HEK293 (cell line): ENCODE results near the gene GJB4.

Experiments
- CTCF ChIA-PET: fragments of 350-600 bp; formaldehyde crosslinking; extraction: SDS; loops from one replicate; lab custom pipeline; 2021; ENCODE audit warnings: antibody characterized with exemption; lab: Yijun Ruan, JAX
- POLR2A ChIA-PET: fragments of 300-600 bp; formaldehyde crosslinking; extraction: SDS; loops from one replicate; lab custom pipeline; 2020; ENCODE audit warnings: antibody characterized with exemption, inconsistent platforms; lab: Yijun Ruan, JAX
- H3K27ac ChIP-seq: fragments of 200-500 bp; sonication (Bioruptor generic); 2 replicates; pipeline ENCODE4 v1.5.1; 2014; ENCODE audit warnings: low read depth, low read length, control low read depth, inconsistent platforms; ENCODE audit errors: extremely low read depth
- H3K36me3 ChIP-seq, 2 experiments: fragments of 200-500 bp in 1 of 2; sonication (Bioruptor generic) in 1 of 2; 1 replicate in 1 of 2; 2 replicates in 1 of 2; pipeline ENCODE4 v1.5.1; 2014 to 2017; ENCODE audit warnings: inconsistent platforms in 2 of 2, low read length in 2 of 2; ENCODE audit not compliant: control insufficient read depth in 2 of 2, insufficient read depth in 1 of 2
- H3K4me1 ChIP-seq: fragments of 200-500 bp; sonication (Bioruptor generic); 2 replicates; pipeline ENCODE4 v1.5.1; 2014; ENCODE audit warnings: mild to moderate bottlenecking, low read length, inconsistent platforms; ENCODE audit not compliant: control insufficient read depth, insufficient read depth
- H3K4me3 ChIP-seq: 2 replicates; pipeline ENCODE4 v1.5.1; 2011; ENCODE audit warnings: low read depth, mild to moderate bottlenecking, control low read depth, low read length, moderate library complexity
- H3K9me3 ChIP-seq: fragments of 200-500 bp; sonication (Bioruptor generic); 2 replicates; pipeline ENCODE4 v1.5.1; 2014; ENCODE audit warnings: low read depth, low read length, inconsistent platforms; ENCODE audit not compliant: control insufficient read depth, insufficient read depth
- BCL11B ChIP-seq: fragments of 450-650 bp; formaldehyde crosslinking; IDR thresholded peaks from 2 replicates; pipeline ENCODE4 v1.5.1; 2016; ENCODE audit warnings: low read depth, missing biosample characterization, missing genetic modification characterization
- GLIS2 ChIP-seq: fragments of 450-650 bp; formaldehyde crosslinking; IDR thresholded peaks from 2 replicates; pipeline ENCODE4 v1.5.1; 2016; ENCODE audit warnings: missing biosample characterization, missing genetic modification characterization
- HOXC10 ChIP-seq: sonication (generic); formaldehyde crosslinking; IDR thresholded peaks from 2 replicates; pipeline ENCODE4 v1.8.1; 2023; ENCODE audit warnings: mild to moderate bottlenecking, missing genetic modification reagents
- PRDM1 ChIP-seq: fragments of 450-650 bp; formaldehyde crosslinking; IDR thresholded peaks from 2 replicates; pipeline ENCODE4; 2016; ENCODE audit warnings: missing biosample characterization, missing genetic modification characterization
- SCRT2 ChIP-seq: fragments of 450-650 bp; formaldehyde crosslinking; IDR thresholded peaks from 2 replicates; pipeline ENCODE4 v1.5.1; 2016; ENCODE audit warnings: missing biosample characterization, missing genetic modification characterization
- WT1 ChIP-seq: fragments of 450-650 bp; formaldehyde crosslinking; IDR thresholded peaks from 2 replicates; pipeline ENCODE4 v1.5.1; 2016; ENCODE audit warnings: missing biosample characterization, missing genetic modification characterization
- YY2 ChIP-seq: fragments of 450-650 bp; formaldehyde crosslinking; IDR thresholded peaks from 2 replicates; pipeline ENCODE4 v1.5.1; 2016; ENCODE audit warnings: missing biosample characterization, missing genetic modification characterization
- ZBTB1 ChIP-seq: fragments of 450-650 bp; formaldehyde crosslinking; IDR thresholded peaks from 2 replicates; pipeline ENCODE4 v1.5.1; 2016; ENCODE audit warnings: missing biosample characterization, missing genetic modification characterization
- ZBTB17 ChIP-seq: fragments of 450-650 bp; formaldehyde crosslinking; IDR thresholded peaks from 2 replicates; pipeline ENCODE4 v1.5.1; 2016; ENCODE audit warnings: missing biosample characterization, missing genetic modification characterization
- ZBTB21 ChIP-seq: fragments of 450-650 bp; formaldehyde crosslinking; IDR thresholded peaks from 2 replicates; pipeline ENCODE4 v1.5.1; 2017; ENCODE audit warnings: missing biosample characterization, missing genetic modification characterization
- ZBTB7A ChIP-seq: fragments of 450-650 bp; formaldehyde crosslinking; IDR thresholded peaks from 2 replicates; pipeline ENCODE4 v1.5.1; 2016; ENCODE audit warnings: low read depth, missing biosample characterization, missing genetic modification characterization
- ZFHX2 ChIP-seq: fragments of 450-650 bp; formaldehyde crosslinking; conservative IDR thresholded peaks from 2 replicates; pipeline ENCODE4 v1.5.1; 2016; ENCODE audit warnings: missing biosample characterization, missing genetic modification characterization
- ZNF138 ChIP-seq: fragments of 450-650 bp; formaldehyde crosslinking; IDR thresholded peaks from 2 replicates; pipeline ENCODE4 v1.5.1; 2016; ENCODE audit warnings: missing biosample characterization, missing genetic modification characterization, borderline replicate concordance
- ZNF148 ChIP-seq: fragments of 450-650 bp; formaldehyde crosslinking; IDR thresholded peaks from 2 replicates; pipeline ENCODE4 v1.5.0; 2017; ENCODE audit warnings: missing biosample characterization, missing genetic modification characterization, borderline replicate concordance
- ZNF221 ChIP-seq: fragments of 450-650 bp; formaldehyde crosslinking; IDR thresholded peaks from 2 replicates; pipeline ENCODE4 v1.5.1; 2017; ENCODE audit warnings: missing biosample characterization, missing genetic modification characterization, borderline replicate concordance
- ZNF23 ChIP-seq: fragments of 450-650 bp; formaldehyde crosslinking; IDR thresholded peaks from 2 replicates; pipeline ENCODE4 v1.5.1; 2016; ENCODE audit warnings: missing biosample characterization, missing genetic modification characterization, borderline replicate concordance
- ZNF26 ChIP-seq: fragments of 450-650 bp; formaldehyde crosslinking; IDR thresholded peaks from 2 replicates; pipeline ENCODE4 v1.5.1; 2016; ENCODE audit warnings: missing biosample characterization, missing genetic modification characterization
- ZNF362 ChIP-seq: fragments of 450-650 bp; formaldehyde crosslinking; IDR thresholded peaks from 2 replicates; pipeline ENCODE4 v1.5.1; 2016; ENCODE audit warnings: missing biosample characterization, missing genetic modification characterization
- ZNF394 ChIP-seq: fragments of 450-650 bp; formaldehyde crosslinking; IDR thresholded peaks from 2 replicates; pipeline ENCODE4 v1.5.1; 2016; ENCODE audit warnings: missing biosample characterization, missing genetic modification characterization, mild to moderate bottlenecking, moderate library complexity, borderline replicate concordance
- ZNF449 ChIP-seq: fragments of 450-650 bp; formaldehyde crosslinking; IDR thresholded peaks from 2 replicates; pipeline ENCODE4 v1.5.1; 2017; ENCODE audit warnings: missing biosample characterization, mild to moderate bottlenecking, missing genetic modification characterization, moderate library complexity
- ZNF510 ChIP-seq: fragments of 450-650 bp; formaldehyde crosslinking; IDR thresholded peaks from 2 replicates; pipeline ENCODE4 v1.5.1; 2018; ENCODE audit warnings: mild to moderate bottlenecking, missing genetic modification characterization, missing biosample characterization; ENCODE audit not compliant: insufficient replicate concordance
- ZNF530 ChIP-seq: fragments of 450-650 bp; formaldehyde crosslinking; IDR thresholded peaks from 2 replicates; pipeline ENCODE4 v1.5.1; 2016; ENCODE audit warnings: low read depth, missing biosample characterization, missing genetic modification characterization
- ZNF600 ChIP-seq: fragments of 450-650 bp; formaldehyde crosslinking; IDR thresholded peaks from 2 replicates; pipeline ENCODE4 v1.5.1; 2016; ENCODE audit warnings: missing biosample characterization, missing genetic modification characterization
- ZNF629 ChIP-seq: fragments of 450-650 bp; formaldehyde crosslinking; IDR thresholded peaks from 2 replicates; pipeline ENCODE4 v1.5.1; 2017; ENCODE audit warnings: missing biosample characterization, missing genetic modification characterization
- ZNF645 ChIP-seq: fragments of 450-650 bp; formaldehyde crosslinking; IDR thresholded peaks from 2 replicates; pipeline ENCODE4; 2016; ENCODE audit warnings: missing biosample characterization, missing genetic modification characterization
- ZNF658 ChIP-seq: fragments of 450-650 bp; formaldehyde crosslinking; IDR thresholded peaks from 2 replicates; pipeline ENCODE4; 2016; ENCODE audit warnings: missing biosample characterization, missing genetic modification characterization
- ZNF677 ChIP-seq: fragments of 450-650 bp; IDR thresholded peaks from 2 replicates; pipeline ENCODE4 v1.5.0; 2018; ENCODE audit warnings: missing biosample characterization, mild to moderate bottlenecking, missing genetic modification characterization, moderate library complexity
- ZNF701 ChIP-seq: fragments of 450-650 bp; formaldehyde crosslinking; IDR thresholded peaks from 2 replicates; pipeline ENCODE4 v1.5.1; 2016; ENCODE audit warnings: missing biosample characterization, missing genetic modification characterization
- ZNF768 ChIP-seq: fragments of 450-650 bp; formaldehyde crosslinking; IDR thresholded peaks from 2 replicates; pipeline ENCODE4 v1.5.1; 2018; ENCODE audit warnings: missing biosample characterization, mild to moderate bottlenecking, missing genetic modification characterization
- ZNF791 ChIP-seq: fragments of 450-650 bp; formaldehyde crosslinking; IDR thresholded peaks from 2 replicates; pipeline ENCODE4 v1.5.1; 2016; ENCODE audit warnings: missing biosample characterization, missing genetic modification characterization

The GJB4 gene

GRCh38 chr1:34781844-34782391 lies 22.4 kb downstream of the GJB4 start:
- Histone ChIP-seq H3K9me3 (no peaks in the 10 kb centered on the region), H3K4me1 (no peaks in the 10 kb centered on the region), H3K36me3 (no peaks in the 10 kb centered on the region), H3K4me3 (no peak overlapping the region; the same call in 1 of the 2 replicates), H3K27ac (no peak overlapping the region)
- CTCF ChIA-PET, result interaction anchor here (0.6 kb wide), 2 partner anchors 9 to 85 kb away, joined by 3 read pairs; no protein-coding TSS in a partner anchor
- POLR2A ChIA-PET, result no interaction called here
- TF ChIP-seq ZNF449 (tag by site-specific recombination) (no peak), ZNF629 (no peak), ZBTB7A (tag by site-specific recombination) (no peak), ZNF510 (tag by site-specific recombination) (no peak), SCRT2 (no peak), PRDM1 (tag by site-specific recombination) (no peak), ZNF658 (tag by site-specific recombination) (no peak), ZNF362 (no peak), ZBTB1 (tag by site-specific recombination) (no peak), ZFHX2 (tag by site-specific recombination) (no peak), ZNF138 (no peak), ZNF394 (tag by site-specific recombination) (no peak), ZBTB21 (tag by site-specific recombination) (no peak), ZNF26 (tag by site-specific recombination) (no peak), ZNF23 (tag by site-specific recombination) (no peak), BCL11B (tag by site-specific recombination) (no peak), ZNF791 (no peak), ZNF530 (tag by site-specific recombination) (no peak), HOXC10 (CRISPR knock-in tag) (no peak), ZNF768 (tag by site-specific recombination) (no peak)

DNA sequence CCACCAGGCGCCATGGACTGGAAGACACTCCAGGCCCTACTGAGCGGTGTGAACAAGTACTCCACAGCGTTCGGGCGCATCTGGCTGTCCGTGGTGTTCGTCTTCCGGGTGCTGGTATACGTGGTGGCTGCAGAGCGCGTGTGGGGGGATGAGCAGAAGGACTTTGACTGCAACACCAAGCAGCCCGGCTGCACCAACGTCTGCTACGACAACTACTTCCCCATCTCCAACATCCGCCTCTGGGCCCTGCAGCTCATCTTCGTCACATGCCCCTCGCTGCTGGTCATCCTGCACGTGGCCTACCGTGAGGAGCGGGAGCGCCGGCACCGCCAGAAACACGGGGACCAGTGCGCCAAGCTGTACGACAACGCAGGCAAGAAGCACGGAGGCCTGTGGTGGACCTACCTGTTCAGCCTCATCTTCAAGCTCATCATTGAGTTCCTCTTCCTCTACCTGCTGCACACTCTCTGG lies 25.2 kb downstream of the GJB4 start:
- CTCF ChIA-PET, result interaction anchor here (0.6 to 1.2 kb wide), 6 partner anchors 9 to 250 kb away, joined by 3 to 6 read pairs (median 3); no protein-coding TSS in a partner anchor
- H3K36me3 ChIP-seq, result no peaks in the 10 kb centered on the region
- no peaks in the 10 kb centered on the region for H3K9me3 ChIP-seq
- H3K4me1 ChIP-seq, result no peaks in the 10 kb centered on the region
- no peak overlapping the region for H3K27ac ChIP-seq
- POLR2A ChIA-PET, result no interaction called here
- no peak overlapping the region for H3K4me3 ChIP-seq
- TF ChIP-seq ZNF148 (tag by site-specific recombination), result no peak
- TF ChIP-seq GLIS2 (tag by site-specific recombination), result no peak
- no peak for TF ChIP-seq ZNF221 (tag by site-specific recombination)
- TF ChIP-seq ZNF701, result no peak
- no peak for TF ChIP-seq WT1 (tag by site-specific recombination)
- no peak for TF ChIP-seq ZNF677
- no peak for TF ChIP-seq ZBTB17 (tag by site-specific recombination)
- no peak for TF ChIP-seq ZNF23 (tag by site-specific recombination)
- no peak for TF ChIP-seq YY2 (tag by site-specific recombination)
- no peak for TF ChIP-seq ZNF600 (tag by site-specific recombination)
- no peak for TF ChIP-seq ZNF645
